Measurements from ENCODE around the gene FAM107B.

FAM107B gene

GRCh38 chr10:14550471-14550981, 224.2 kb downstream of the FAM107B start:
- DNase-seq: no peak

- no peak for DNase-seq
Observed at GRCh38 chr10:14549496-14549895, 225.2 kb downstream of the FAM107B start.

GRCh38 chr10:14548970-14549369, 225.7 kb downstream of the FAM107B start:
- DNase-seq: no peak

GRCh38 chr10:14548474-14548873, 226.2 kb downstream of the FAM107B start:
- no peak for DNase-seq

GRCh38 chr10:14547816-14548215, 226.9 kb downstream of the FAM107B start:
- DNase-seq: no peak

GRCh38 chr10:14545827-14546226, 228.9 kb downstream of the FAM107B start:
- DNase-seq: no peak

GRCh38 chr10:14543904-14544210, 230.8 kb downstream of the FAM107B start:
- no peak for DNase-seq

- peak; percentile 59 to 69 for DNase-seq
Observed at GRCh38 chr10:14543046-14543903, 231.4 kb downstream of the FAM107B start.

- no peak for DNase-seq
Observed at GRCh38 chr10:14541379-14541778, 233.3 kb downstream of the FAM107B start.

- DNase-seq: no peak
Observed at GRCh38 chr10:14540611-14541010, 234.1 kb downstream of the FAM107B start.

- no peak for DNase-seq
Observed at GRCh38 chr10:14540062-14540461, 234.6 kb downstream of the FAM107B start.

GRCh38 chr10:14539176-14539575, 235.5 kb downstream of the FAM107B start:
- DNase-seq: no peak

GRCh38 chr10:14536241-14537213, 238.2 kb downstream of the FAM107B start:
- peak; percentile 56 to 62 for DNase-seq

- no peak for DNase-seq
Observed at GRCh38 chr10:14535457-14536130, 239.1 kb downstream of the FAM107B start.

GRCh38 chr10:14534152-14534551, 240.5 kb downstream of the FAM107B start:
- DNase-seq: no peak

- no peak for DNase-seq
Observed at GRCh38 chr10:14533295-14533694, 241.4 kb downstream of the FAM107B start.

- no peak for DNase-seq
Observed at GRCh38 chr10:14532473-14533251, 242.0 kb downstream of the FAM107B start.

GRCh38 chr10:14531974-14532373, 242.7 kb downstream of the FAM107B start:
- DNase-seq: no peak

- DNase-seq: no peak
Observed at GRCh38 chr10:14530465-14530864, 244.2 kb downstream of the FAM107B start.

GRCh38 chr10:14529351-14529750, 245.3 kb downstream of the FAM107B start:
- DNase-seq: no peak

- DNase-seq: peak in 1 of 2 donors; percentile 62
Observed at GRCh38 chr10:14528450-14528849, 246.2 kb downstream of the FAM107B start.

- no peak for DNase-seq
Observed at GRCh38 chr10:14527915-14528314, 246.8 kb downstream of the FAM107B start.
